HG02970 (cell line): ENCODE data around the gene FEM1C.

Source experiments
- ATAC-seq: cut with Tn5 transposase; IDR thresholded peaks from one replicate; pipeline ENCODE4 v1.9.1; 2021; ENCODE audit warnings: mild to moderate bottlenecking, moderate library complexity, moderate number of reproducible peaks; ENCODE audit not compliant: unreplicated experiment, low FRiP score

FEM1C gene

DNA sequence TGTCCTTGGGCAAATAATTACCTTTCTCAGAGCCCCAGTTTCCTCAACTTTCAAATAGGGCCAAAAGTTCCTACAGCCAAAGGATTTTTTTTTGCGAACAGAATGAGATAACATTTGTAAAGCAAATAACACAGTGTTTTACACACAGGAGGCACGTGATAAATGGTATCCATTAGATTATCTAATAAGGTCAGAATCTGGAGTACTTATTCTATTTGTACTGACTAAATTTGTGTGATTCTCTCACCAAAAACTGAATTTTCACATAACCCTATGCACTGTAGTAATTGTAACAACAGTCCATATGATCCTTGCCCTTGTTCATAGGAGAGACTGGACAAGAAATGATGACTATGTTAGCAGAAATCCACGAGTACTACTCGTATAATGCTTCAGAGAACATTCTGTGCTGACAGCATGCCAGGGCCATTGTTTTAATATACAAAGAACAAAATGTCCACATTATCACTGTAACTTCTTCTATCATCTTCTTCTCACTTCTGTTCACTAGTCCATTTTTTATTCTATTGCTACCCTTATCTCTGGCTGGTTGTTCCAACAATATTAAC lies 13.9 kb upstream of the FEM1C start:
- no peak for ATAC-seq

DNA sequence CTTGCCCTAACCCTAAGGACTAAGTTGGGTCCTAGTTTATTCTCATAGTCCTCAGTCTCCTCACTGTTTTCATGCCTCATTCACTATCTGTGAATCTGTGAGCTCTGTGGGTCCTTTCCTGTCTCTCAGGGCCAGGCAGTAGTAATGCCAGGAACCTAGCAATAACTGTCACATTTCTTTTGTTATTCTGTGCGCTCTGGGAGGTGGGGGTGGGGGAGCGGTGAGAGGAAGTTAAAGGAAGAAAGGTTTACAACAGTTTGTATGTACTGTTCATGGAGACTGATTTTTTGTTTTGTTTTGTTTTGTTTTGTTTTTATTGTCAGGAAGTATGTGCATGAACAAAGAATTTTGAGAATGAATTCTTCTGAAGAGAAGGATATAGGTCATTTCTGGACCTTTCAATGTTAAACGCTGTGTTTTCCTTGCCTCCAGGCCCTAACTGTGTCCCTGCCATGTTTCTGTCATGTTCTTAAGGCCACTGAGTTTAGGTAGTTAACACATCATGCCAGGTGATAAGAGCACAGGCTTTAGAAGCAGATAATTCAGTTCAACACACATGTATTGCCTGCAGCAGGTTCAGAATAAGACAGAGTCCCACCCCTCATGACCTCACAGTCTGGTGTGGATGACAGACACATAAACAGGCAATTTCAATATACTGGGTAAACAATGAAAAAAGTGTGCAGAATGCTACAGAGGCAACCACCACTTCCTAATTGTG lies 13.3 kb upstream of the FEM1C start:
- no peak for ATAC-seq

DNA sequence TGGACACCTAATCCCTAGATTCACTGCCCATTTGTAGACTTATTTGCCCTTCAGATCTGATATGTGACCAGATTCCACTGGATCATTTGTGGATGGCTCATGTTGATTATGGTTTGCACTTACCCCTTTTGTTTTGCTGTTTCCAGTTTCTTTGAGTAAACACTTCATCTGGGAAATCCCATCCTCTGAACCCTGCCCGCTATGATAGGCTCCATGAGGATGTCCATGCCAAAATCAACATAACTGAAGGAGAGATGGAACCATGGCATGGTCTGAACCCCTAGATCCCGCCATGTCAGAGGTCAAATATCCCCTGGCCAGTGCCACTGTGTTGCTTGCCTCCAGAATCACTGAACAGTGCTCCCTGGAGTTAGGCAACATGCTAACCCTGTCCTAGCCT lies 11.7 kb upstream of the FEM1C start:
- no peak for ATAC-seq

DNA sequence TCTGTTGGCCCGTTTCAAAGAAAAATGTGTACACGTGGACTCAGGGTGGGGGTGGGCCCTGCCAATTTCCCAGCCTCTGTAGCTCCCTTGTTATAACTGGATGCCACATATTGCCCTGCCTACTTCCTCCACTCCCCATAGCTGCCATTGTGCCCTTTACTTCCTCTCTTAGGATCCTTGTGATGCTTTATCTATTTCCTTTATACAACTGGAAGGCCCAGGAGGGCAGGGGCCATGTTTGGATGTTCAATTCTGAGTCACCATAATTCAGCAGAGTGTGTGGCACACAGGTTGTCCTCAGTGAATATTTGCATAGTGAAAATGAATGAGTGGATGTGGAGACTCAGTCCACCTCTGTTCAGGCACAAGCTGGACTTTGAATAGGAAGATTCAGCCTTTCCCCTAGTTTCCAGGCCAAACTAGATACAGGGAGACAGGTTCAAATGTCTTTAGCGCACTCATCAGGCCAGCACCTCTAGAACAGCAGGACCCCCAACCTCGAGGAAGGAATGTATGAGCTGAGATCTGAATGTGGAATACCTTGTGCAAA lies 10.6 kb upstream of the FEM1C start:
- no peak for ATAC-seq

DNA sequence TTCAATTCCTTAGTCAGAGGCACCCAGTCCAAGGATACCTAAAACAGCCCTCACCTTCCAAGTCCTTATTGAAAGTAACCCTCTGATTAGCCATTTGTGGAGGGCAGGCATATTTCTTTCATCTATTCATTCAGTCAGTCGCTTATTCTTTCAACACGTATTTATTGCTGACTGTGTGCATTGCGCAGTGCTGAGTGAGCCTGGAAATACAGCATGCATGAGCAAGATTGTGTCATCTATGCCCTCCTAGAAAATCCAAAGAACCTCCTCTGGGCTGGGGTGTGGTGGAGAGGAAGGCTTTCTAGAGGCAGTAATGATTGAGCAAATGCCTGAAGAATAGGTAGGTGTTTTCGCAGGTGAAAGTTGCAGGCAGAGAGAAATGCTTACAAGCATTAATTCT lies 8.5 kb upstream of the FEM1C start:
- no peak for ATAC-seq

DNA sequence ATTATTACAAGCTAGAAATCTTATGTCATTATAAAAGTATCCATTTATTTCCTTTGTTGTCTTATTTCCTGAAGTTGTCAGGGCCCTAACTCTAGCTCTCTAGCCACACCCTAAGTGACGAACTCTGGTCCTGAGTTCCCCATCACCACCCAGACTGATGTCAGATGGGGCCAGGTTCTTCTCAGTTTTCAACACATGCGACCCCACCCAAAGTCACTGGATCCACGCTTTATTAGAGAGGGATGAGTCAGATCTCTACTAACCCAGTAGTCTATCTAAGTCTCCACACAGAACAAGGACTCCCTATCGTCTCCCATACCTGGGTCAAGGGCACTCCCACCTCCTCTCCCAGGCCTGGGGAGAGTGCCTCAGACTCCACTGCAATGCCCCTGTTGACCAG lies 6.8 kb upstream of the FEM1C start:
- no peak for ATAC-seq

DNA sequence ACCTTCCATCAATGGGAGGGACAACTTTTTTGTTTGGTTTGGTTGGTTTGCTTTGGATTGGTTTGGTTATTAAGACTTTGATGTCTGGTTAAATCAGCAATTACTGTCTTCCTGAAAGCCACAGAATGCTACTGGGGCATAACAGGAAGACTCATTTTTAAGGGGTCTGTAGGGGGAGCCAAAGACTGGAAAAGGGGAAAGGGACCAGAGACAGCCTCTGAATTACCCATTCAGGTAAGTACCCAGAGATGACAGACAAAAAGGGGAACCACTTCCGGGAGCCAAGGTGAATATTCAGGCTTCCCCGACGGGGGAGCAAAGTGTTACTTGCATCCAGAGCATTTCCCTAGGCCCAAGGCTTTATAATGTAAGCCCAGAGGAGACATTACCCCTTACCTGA lies 4.6 kb upstream of the FEM1C start:
- no peak for ATAC-seq

DNA sequence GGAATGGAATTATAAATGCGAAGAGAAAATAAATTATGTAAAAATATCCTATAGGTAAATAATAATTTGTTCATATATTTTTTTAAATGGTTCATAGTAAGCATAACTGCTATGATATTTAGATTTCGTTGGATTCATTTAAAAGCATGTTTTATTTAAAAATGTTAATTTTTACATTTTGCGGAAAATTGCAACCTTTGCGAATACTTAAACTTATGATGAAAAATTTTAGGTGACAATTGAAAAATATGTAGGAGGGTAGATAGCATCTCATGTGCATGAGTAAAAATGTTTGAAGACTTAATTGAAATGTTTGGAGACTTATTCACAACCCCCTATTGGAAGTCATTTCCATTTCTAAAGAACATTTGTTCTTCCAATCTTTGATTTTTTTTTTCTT lies 4.1 kb upstream of the FEM1C start:
- no peak for ATAC-seq

DNA sequence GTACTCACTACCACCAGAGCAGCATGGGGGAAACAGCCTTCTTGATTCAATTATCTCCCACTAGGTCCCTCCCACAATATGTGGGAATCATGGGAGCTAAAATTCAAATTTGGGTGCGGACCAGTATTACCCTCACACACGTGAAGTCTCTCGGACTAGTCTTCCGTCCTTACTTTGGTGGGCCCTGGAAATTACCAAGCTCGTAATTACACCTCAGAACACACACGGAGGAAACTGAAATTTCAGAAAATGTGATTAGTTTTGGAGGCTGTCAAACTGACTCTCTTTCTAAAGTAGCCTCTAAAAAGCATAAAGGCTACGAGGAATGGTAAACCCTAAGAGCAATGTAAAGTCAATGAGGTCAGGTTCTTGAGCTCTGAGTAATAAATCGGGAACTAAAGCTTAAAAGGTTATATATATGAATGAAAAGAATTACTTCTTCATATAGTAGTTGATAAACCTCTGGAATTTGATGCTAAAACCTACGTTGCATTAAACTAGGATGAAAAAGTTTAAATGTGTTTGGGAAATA lies 842 bp upstream of the FEM1C start:
- no peak for ATAC-seq

DNA sequence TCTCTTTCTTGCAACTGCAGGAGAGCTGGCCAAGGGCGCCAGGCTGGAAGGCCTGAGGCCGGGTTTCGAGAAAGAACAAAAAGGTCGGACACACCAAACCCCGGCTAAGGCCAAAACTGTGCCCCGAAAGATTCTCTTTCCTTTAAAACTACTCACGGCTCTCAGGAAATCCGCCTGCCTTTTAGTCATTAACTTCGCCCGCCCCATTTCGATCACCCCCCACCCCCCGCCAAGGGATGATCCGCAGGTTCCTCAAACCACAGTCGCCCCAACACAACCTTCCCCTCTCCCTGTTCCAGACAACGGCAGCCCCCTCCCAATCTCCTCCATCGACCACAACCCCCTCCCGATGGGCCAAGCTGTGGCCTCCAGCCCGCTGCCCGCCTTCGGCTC lies 536 bp downstream of the FEM1C start:
- no peak for ATAC-seq

DNA sequence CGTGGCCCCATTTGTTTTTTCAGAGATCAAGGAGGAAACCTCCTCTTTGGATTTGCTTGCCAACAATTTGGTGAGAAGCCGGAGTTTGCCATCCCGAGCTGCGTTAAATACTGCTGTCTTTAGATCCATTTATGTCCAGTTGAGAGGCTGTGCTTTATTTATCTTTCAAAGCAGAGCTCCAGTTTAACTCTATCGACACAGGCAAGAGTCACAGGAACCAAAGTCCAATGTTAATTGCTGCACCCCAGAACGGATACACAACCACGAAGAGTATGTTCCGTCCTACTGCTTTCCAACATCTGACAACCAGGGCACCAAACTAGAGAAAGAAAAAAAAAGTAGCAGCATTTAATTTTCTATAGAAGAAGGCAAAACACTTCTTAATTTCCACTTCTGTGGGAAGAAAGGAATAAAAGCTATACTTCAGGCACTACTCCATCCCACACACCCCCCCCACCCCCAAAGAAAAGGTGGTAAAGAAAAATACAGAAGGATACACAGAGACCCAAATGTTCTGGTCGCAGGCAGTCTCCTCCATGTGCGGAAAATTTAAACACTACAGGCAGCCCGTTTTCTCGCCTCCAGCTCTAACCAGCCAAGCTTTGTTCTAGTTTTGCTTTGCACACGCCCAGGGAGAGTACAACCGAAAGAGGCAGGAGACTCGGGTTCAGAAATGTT lies 1.1 kb downstream of the FEM1C start:
- peak; percentile 5 for ATAC-seq

DNA sequence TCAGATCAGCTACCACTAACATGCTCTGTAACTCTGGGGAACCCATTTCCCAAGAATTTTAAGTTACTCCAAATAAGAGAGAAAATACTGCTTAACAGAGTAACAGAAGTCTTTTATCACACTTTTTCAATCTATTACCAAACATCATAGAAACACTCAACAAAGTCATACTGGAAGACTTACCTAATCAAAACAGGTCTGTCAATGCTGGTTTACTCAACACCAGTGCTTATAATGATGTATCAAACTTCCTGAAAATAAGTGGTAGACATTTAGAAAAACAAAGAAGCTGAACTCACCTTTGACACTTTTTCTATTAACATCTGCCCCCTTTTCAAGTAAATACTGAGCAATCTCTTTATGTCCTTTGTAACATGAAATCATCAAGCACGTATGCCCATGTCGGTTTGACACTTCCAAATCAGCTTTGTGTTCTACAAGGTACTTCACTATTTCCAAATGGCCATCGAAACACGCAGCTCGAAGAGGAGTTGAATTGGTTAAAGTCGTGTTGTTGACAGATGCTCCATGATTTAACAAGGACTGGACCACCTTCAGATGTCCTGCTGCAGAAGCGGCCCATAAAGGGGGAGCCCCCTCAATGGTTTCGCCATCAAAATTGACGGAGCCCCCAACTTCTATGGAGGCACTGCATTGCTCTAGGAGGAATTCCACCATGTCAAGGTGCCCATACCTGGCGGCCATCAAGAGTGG lies 1.8 kb downstream of the FEM1C start:
- no peak for ATAC-seq

DNA sequence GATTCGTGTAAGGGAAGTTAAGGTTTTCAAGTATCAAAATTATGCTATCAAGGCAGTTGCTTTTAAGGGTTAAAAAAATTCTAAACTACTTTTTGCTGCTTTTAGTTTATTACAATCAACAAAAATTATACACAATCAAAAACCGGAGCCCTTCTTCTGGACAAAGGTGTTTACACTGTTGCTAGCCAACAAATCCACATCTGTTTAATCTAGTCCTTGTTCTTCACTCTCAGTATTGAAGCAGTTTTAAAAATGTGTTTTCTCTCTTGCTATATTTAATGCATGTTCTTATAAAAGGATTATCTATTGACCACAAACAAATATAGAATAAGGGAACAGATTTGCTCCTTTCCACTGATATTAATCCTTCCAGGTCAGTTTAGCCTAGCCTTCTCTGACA lies 2.5 kb downstream of the FEM1C start:
- no peak for ATAC-seq

DNA sequence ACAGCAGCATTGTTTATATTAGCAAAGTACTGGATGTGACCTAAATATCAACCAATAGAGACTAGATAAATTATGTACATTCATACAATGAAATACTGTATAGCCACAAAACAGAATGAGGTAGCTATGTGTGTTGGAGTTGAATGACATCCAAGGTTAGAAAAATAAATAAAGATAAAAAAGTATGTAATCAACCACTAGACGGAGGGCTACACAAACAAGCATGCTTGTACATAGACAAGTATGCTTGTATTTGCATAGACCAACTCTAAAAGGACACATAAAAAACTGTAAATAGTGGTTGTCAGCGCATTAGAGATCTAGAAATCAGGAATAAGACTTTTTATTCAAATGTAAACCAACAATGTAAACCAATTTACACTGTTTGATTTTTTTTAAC lies 3.0 kb downstream of the FEM1C start:
- ATAC-seq: no peak

DNA sequence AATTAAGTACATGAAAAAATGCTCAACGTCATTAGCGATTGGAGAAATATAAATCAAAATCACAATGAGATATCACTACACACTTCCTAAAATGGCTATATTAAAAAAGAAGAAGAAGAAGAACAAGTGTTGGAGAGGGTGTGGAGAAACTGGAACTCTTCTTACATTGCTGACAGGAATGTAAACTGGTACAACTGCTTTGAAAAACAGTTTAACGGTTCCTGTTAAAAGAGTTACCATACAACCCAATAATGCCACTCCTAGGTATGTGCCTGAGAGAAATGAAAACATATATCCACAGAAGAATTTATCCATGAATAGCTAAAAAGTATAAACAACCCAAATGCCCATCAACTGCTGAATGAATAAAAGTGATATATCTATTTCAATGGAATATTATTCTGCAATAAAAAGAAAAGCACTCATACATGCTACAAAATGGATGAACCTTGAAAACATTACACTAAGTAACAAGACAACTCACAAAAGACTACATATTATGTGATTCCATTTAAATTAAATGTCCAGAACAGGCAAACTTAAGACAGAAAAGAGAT lies 9.0 kb downstream of the FEM1C start:
- ATAC-seq: no peak

DNA sequence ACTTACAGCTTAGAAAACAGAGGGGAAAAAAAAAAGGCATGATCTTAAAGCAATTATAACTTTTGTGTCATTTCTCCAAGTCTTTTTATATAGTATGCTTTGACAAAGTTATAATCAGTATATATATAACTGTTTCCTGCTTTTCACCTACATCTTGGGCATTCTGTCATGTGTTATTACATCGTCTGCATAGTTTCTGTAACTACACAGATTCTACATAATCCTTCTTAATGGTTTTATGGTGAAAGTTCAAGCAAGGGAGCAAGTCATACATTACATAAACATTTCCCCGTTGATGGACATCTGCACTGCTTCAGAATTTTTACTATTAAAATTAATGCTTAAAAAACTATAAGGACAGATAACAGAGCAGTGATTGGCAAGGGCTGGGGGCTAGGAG lies 12.1 kb downstream of the FEM1C start:
- ATAC-seq: no peak

DNA sequence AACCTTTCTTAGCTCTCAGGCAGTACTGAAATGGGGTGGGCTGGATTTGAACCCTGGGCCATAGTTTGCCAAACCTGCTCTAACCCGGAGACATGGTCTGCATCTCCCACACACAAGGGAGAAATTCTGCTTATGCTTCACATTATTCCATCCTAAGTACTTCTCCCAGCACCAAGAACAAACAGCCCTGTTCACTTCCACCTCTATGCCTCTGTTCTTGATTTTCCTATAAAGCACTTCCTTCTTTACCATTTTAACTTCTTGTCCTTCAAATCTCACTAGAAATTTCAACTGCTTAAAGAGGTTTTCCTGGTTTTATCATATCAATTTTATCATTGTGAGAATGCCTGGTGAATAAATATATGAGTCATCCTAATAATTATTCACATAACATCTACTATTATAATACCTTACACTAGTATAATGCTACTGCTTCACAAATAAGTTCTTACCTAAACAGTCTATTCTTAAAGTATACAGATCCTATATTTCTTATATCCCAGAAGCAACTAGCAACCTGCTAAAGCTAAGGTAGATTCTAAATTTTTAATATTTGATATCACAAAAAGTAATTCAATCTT lies 12.7 kb downstream of the FEM1C start:
- no peak for ATAC-seq

DNA sequence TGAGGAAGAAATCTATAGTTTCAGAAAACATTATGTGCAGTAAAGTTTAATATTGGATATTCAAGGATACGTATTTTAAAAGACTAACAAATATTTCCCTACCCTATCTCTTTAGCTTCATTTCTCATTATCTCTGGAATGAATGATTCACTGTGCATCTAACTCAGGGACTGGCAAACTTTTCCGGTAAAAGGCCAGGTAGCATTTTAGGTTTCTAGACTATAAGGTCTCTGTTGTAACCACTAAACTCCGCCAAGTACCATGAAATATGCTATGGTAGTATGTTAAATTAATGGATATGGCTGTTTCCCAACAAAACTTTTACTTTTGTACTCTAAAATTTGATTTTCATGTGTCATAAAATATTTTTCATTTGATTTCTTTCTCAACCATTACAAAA lies 13.2 kb downstream of the FEM1C start:
- no peak for ATAC-seq

DNA sequence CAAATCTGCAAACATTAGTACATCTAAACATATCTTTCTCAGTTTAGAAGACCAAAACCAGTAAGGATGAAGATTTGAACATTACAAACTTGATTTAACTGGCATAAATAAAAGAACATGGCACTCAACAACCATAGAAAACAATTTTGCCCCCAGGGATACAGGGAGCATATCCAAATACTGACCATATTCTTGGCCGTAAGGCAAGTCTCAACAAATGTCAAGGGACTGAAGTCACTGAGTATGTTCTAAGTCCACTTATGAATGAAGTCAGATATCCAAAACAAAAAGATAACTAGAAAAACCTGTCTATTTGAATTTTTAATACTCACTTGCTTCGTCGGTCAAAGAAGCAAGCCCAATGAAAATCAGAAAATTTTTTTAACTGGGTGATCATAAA lies 14.1 kb downstream of the FEM1C start:
- ATAC-seq: no peak

DNA sequence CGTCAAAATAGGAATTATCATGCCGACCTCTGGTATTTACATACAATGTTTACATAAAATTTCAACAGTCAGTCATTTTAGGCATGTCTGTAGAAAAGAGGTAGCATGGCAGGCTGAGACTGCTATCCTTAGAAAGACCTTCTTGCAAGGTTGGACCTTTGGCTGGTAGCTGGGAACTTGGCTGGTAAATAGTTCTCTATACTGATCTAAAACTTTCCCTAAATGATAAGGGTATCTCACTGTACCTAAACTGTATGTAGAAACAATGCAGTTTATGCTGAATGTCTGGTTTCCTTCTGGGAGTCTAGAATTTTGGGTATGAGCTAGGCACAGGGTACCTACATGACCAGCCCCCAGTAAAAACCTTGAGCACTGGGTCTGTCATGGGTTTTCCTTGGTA lies 18.0 kb downstream of the FEM1C start:
- ATAC-seq: no peak
